K562 (cell line): ENCODE results near the gene SLC2A10.

Experiments
- GABPB2 ChIP-seq: fragments of 250-450 bp; sonication (Bioruptor Pico); conservative IDR thresholded peaks from 2 replicates; pipeline ENCODE4 v1.5.1; 2021; ENCODE audit warnings: mild to moderate bottlenecking
- LEF1 ChIP-seq: fragments of 450-650 bp; IDR thresholded peaks from 2 replicates; pipeline ENCODE4 v1.6.1; 2016; ENCODE audit warnings: mild to moderate bottlenecking
- MEF2A ChIP-seq: IDR thresholded peaks from 2 replicates; pipeline ENCODE4 v1.6.1; 2011; ENCODE audit warnings: low read depth, mild to moderate bottlenecking, low read length, moderate library complexity; ENCODE audit not compliant: control insufficient read depth

- TF ChIP-seq GABPB2 (no peak), LEF1 (no peak), MEF2A (no peak)
These were observed 30.8 kb downstream of the SLC2A10 start for GRCh38 chr20:46740214-46740609.
